GM18867 (cell line): ENCODE data around the gene C1orf87.

Source experiments
- ATAC-seq: cut with Tn5 transposase; IDR thresholded peaks from one replicate; pipeline ENCODE4 v1.9.1; 2021; ENCODE audit warnings: mild to moderate bottlenecking, moderate library complexity; ENCODE audit not compliant: unreplicated experiment

Gene C1orf87

GRCh38 chr1:59949648-59950047 is 123.9 kb downstream of the C1orf87 start:
- no peak for ATAC-seq

GRCh38 chr1:59948990-59949389 is 124.6 kb downstream of the C1orf87 start:
- ATAC-seq: no peak

- ATAC-seq: peak; percentile 96
Measured at GRCh38 chr1:59947047-59947938, 126.3 kb downstream of the C1orf87 start.

- ATAC-seq: no peak
Measured at GRCh38 chr1:59945790-59946189, 127.8 kb downstream of the C1orf87 start.
